T1000 (cell line): ENCODE measurements around the gene PRKCE.
A peak's percentile ranks its signal among the peaks of the same experiment; 100 is the strongest.

Experiments
- DNase-seq: peaks from one replicate; lab custom pipeline; 2025; ENCODE audit warnings: mixed read lengths; lab: John Stamatoyannopoulos, UW

The PRKCE gene

DNA sequence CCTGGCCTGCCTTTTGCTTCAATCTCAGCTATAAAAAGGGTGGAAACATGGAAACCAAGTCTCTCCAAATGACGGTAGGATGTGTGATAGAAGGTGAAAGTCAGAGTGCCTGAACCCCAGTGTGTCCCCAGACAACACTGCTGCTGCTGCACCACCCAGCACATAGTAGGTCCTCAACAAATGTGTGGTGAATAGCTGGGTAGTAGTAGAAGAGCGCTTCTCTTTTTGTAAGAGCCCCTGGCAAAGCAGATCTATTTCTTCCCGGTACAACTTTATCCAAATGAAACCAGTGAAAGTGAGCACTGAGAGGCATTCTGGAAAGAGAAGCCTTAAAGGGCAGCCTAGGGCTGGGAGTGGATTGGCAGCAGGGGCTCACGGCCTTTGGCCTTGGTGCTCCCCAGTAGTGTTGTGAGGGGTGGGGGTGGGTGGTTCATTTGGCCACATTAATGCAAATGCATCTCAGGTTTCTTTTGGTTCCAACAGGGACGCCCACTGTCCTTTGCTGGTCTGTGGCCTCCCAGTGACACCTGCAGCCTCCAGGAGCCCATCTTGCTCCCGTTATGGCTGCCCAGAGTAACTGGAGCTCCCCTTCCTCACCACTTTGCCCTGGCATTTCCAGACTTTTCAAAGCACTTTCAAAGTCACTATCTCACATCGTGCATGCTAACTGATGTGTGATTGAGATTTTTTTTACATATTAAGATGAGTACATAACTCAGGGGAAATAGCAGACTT, 341.4 kb downstream of the PRKCE start:
- no peak for DNase-seq

DNA sequence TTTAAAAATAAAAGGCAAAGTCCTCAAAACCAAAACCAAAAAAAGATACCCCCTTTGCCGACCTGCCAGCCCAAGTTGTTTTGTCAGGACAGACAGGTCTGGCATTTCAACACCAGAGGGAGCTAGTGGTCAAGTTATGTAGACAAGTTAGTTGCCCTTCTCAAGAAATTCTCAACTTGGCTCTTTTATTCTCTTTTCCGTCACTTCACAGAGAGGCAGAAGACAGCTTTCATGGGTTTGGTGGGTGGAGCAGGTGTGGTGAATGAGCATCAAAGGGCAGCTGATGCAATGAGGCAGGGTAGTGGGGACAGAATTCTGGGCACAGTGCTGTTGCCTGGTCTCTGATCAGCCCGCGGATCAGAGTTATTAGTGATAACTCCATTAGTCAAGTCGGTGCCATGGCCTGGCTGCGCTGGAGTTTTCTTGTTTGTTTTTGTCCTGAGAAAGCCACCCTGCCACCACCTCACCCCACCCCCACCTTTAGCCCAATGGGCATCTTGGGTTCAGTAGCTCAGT, 342.1 kb downstream of the PRKCE start:
- peak; percentile 43 for DNase-seq

DNA sequence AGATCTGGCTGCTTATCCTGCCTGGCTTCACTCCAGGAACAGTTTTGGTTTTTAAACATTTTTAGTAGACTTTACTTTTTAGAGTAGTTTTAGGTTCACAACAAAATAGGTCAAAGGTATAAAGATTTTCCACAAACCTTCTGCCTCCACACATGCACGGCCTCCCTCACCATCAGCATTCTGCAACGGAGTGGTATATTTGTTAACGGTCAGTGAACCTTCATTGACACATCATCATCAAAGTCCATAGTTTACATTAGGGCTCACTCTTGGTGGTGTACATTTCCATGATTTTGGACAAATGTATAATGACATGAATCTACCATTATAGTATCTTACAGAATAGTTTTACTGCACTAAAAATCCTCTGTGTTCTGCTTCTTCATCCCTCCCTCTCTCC, 342.6 kb downstream of the PRKCE start:
- DNase-seq, result no peak

DNA sequence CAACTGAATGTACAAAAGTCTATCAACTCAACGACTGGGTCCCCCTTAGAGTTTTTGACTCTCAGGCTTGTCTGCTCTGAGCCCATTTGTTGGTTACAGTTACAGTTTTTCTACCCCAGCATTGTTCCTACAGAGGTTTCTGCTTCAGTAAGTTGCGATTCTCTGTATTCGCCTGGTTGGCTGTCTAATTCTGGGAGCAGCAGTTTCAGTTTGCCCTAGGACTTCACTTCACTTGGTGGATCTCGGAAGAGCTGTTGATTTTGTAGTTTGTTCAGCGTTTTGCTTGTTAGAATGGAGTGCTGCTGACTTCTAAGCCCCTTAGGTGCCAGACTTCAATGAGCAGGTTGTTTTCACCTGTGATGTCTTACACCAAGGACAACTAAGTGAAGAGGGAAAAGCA, 349.2 kb downstream of the PRKCE start:
- DNase-seq, result no peak

DNA sequence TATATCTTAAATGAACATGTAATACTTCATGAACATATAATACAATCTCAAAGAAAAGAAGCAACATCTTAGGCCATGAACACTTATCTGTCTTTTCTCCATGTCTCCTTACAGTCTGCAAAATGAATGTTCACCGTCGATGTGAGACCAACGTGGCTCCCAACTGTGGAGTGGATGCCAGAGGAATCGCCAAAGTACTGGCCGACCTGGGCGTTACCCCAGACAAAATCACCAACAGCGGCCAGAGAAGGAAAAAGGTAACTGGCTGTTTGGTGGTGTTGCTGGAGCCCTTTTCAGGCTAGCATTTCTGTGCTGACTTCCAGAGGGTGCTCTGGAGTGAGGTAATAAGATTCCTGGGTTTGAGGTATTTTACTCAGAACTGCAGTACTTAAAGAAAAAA, 349.8 kb downstream of the PRKCE start:
- no peak for DNase-seq

DNA sequence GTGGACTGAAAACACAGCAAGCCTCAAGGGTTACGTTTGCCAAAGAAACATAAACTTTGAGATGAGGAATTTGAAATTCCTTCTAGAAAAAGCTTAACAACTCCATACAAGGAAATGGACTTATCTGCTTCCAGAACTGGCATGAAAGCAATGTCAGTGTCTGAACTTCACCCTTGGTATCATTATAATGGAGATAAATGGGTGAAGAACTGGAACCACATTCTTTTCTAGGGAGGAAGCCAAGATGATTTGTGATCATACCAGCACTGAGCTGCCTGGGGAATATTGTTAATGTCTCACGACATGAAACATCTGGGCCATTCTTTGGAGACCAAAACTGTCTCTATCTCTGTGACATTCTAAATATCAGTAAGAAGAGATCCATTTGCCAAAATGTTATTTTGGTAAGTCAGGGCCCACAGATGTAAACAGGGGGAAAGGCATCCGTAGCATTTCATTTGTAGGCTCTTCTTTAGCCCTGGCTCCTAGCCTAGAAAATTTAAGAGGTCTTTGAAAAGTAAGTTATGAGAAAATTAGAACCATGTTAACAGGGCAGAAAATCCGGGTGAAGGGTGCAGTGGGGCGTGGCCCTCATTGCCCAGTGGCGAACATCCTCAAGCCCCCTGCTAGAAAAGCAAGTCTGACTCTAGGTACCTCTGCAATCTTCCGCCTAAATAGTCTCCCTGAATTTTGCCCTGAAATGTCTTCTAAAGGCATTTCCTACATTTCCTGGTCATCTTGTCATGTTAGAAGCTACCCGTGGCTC, 350.4 kb downstream of the PRKCE start:
- DNase-seq, result no peak

DNA sequence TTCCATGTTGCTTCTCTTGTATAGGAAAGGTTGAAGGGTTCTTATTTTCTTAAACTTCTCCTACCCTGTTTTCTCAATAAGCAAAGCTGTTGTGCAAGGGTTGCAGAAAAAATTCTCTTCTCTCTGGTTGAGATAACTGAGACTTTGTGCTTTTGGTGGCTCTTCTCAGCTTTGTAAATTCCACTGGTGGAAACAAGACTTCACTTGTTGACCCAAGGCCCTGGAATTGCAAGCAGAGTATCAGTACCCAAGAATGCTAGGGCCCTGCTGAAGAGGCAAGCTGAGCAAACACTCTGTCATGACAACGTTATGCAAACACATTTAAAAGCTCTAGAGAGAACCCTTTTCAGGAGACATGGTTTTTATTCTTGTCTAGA, 351.0 kb downstream of the PRKCE start:
- DNase-seq, result no peak

DNA sequence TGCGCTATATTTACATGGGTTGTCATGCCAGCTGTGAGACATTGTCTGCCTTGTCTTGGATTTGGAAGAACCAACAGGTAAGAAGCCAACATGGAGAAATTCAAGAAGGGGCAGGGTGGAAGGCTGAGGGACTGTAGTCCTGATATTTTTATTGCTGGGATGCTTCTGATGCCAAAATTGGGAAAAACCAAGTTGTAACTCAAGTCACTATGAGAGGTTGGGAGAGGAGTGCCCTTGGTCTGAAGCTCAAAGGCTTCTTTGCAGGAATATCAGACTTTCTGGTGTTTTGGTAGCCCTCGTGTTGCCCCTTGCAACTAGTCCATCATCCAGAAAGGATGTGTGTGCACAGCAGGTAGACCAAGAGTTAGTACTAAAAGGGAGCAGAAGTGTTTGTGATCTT, 351.5 kb downstream of the PRKCE start:
- DNase-seq, result no peak

DNA sequence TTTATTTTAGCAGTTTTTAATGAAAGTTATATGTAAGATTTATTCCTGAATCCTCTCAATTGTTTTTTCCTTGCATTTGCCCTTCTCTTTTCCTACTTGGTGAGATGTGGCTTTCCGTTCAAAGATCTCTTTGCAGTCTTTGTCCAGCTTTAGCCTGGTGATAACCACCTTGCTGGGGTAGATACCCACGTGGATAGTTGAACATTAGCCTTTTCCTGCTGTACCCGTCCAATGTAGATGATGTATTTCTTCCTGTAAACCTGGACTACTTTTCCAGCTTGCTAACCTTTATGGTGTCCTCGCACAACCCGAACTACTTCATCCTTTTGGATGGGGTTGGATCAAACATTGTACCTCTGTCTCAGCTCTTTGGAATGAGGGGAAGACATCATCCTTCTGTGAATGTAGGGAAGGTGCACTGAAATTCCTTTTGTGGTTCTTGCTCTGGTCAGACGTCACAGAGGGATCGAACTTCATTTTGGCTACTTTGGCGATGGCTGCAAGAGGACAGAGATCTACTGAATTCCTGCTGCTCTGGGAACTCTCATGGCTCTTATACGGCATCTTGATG, 352.5 kb downstream of the PRKCE start:
- no peak for DNase-seq

DNA sequence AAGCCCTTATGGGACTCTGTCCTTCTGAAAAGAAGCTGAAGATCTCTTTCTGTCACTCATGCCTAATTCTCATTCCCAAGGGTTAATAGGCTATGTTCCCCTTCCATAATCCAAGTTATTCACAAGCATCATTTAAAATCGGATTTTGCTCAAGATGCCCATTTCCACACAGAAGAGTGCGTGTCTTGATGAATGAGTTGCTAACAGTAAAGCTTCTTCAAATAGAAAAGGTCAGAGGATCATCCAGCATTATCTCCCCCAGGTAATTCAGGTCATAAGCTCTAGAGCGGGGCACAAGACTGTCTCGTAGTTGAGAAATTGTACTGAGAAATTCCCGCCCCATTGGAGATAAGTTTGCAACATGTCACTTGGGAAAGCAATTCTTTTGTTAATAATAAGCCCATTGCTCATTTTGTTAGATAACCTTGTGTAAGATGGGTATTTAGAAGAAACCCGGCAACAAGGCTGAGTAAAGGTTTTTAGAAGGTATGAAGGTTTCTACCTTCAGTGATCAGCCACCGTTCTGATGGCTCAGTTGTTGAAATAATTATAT, 355.1 kb downstream of the PRKCE start:
- no peak for DNase-seq

DNA sequence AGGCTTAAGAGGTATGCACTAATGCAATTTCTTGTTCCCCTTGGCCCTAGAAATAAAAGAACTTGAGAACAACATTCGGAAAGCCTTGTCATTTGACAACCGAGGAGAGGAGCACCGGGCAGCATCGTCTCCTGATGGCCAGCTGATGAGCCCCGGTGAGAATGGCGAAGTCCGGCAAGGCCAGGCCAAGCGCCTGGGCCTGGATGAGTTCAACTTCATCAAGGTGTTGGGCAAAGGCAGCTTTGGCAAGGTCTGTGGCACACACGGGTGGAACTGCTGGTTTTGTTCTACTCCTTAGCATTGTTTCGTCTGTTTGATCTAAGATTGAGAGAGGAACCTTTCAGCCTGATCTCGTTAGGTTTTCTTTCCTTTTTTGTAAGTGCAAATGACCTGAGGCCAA, 355.9 kb downstream of the PRKCE start:
- DNase-seq, result no peak

DNA sequence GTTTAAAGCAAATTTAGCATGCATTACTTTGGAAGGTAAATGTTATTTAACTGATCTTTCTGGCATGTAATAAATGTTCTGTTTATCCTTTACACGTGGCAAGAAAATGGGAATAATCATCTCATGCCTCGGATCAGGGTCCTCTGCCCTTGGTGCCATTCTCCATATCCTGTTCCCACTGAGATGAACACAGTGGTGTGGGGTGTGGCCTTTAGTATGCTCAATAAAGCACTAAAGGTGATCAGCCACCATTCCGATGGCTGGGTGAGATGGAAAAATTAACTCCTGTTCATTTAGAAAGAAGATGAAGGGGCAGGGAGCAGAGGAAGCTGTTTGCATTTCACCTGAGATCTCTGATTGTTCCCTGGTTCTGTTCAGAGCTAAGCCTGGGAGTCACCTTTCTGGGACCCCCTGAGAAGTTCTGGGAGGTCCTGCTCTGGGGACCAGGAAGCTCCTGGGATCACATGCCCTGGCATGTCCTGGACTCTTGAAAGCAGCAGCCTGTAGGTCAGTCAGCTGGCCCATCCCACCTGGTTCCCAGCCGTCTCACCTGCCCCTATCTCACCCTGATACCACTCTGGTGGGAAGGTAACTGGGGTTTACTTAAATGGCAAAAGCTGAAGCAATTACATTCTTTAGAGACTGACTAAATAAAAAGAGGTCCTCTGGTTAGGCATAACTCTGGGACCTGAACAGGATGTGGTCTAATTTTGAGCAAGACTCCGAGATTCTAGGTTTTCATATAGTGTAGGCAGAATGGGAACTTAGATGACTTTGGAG, 356.8 kb downstream of the PRKCE start:
- DNase-seq, result no peak

DNA sequence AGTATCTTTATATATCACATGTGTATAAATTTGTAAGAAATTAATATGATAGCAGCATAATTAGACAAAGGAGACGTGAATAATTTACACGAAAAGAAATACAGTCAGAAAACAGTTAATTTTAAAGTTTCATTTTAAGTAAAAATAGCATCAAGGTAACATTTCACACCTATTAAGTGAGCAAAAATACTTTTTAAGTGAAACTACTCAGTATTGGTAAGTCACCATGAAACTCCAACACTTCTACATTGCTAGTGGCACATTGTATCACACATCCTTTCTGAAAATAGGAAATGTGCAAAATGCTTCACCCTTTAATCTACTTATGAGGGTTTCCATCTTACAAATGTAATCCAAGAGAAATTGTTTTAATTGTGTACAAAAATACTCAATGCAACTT, 357.8 kb downstream of the PRKCE start:
- no peak for DNase-seq

DNA sequence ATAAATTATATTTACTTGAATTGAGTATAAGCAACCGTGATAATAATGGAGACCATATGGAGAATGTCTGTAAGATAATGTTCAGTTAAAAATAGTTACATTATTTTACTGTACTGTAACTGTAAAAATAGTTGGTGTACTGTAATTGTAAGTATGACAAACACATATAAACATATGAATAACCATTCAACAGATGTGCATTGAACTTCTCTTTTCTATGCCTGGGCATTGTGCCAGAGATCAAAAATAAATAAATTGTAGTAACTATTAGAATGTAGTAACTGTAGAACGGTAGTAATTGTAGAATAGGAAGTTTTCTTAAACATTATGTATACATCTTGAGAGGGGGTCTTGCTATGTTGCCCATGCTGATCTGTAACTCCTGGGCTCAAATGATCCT, 358.3 kb downstream of the PRKCE start:
- no peak for DNase-seq

DNA sequence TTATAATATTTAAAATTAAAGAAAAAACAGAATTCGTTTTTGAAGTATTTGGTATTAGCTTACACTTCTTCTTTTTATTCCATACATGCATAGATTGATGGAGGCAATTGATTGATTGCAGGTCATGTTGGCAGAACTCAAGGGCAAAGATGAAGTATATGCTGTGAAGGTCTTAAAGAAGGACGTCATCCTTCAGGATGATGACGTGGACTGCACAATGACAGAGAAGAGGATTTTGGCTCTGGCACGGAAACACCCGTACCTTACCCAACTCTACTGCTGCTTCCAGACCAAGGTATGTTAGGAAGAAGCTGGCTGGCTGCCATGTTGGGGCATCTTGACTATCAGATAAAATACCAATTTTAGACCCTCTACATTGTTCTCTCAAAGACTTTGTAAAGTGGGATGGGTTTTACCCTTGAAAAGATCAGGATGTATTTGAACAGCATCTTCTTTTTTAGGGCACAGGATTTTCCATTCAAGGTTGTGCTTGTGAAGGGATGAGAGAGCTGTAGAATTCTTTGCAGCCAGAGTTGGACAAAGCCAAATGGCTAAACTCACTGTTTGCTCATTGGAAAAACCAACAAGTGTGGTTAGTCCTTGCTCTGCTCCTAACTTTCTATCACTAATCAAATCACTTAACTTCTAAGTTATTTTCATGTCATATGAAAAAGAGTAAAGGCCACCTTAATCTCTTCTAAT, 358.9 kb downstream of the PRKCE start:
- no peak for DNase-seq

DNA sequence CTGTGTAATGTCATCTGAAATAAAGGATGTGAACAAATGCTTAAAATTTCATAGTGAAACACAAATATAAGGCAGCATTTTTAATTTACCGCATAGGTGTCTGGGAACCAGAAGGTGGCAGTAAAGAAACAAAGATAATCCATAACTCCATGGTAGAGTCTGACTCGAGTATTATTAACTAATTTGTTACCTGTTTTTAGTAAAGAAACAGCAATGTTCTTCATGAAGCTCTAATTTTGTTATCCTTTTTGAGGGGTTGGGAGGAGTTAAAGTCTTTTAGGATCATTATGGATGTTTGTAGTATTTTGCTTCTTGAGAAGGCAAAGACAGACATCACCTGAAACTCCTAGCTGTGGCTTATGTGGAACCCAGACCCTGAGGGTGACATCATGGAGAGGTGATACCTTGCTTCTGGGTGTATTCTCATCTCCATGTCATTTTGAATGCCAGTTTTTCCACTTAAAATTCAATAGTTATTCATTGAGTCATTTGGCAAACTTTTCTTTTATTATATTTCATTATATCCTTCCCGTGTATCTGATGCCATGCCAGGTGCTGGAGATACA, 359.5 kb downstream of the PRKCE start:
- DNase-seq, result no peak

DNA sequence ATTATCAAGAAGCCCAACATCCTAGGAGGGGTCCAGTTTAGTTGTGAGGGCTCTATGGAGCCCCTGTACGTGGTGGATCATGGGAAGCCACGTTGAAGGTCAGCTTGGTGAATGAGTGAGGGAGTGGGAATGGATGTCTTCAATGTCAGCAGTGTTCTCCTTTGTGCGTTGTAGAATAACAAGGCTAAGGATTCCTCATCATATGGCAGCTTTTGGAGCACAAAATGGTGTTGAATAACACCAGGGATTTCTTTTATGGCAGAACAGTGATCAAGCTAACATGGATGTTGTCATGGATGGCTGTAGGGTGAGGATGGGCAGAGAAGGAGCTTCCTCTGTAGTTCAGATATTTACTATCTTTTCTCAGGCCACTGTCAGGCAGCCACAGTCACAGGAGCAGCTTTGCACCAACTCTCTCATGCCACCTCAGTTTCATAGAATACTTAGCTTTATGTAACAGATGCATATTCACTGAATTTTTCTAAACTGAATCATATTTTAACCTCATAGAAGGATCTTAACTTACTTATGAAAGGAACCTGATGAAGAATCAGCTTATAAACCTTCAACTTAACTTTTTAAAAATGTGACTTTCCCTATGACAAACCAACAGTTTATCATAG, 361.3 kb downstream of the PRKCE start:
- no peak for DNase-seq

DNA sequence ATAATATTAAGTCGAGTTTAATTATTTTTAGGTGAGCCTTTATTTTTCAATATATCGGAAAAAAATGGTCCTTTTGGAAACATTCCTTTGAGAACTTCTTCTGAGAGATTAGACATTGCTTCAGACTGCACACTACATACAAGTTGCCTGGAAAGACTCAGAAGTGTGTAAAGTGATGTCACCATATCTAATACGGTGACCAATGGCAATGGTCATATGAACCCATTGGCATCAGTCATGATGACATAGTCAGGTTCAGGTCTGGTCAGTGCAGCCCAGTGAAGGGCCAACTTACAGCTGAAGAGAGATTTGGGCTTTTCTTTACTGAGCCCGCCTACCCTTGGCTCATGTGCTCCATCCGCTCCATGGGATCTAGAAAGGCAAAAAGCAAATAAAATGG, 362.3 kb downstream of the PRKCE start:
- DNase-seq, result no peak

DNA sequence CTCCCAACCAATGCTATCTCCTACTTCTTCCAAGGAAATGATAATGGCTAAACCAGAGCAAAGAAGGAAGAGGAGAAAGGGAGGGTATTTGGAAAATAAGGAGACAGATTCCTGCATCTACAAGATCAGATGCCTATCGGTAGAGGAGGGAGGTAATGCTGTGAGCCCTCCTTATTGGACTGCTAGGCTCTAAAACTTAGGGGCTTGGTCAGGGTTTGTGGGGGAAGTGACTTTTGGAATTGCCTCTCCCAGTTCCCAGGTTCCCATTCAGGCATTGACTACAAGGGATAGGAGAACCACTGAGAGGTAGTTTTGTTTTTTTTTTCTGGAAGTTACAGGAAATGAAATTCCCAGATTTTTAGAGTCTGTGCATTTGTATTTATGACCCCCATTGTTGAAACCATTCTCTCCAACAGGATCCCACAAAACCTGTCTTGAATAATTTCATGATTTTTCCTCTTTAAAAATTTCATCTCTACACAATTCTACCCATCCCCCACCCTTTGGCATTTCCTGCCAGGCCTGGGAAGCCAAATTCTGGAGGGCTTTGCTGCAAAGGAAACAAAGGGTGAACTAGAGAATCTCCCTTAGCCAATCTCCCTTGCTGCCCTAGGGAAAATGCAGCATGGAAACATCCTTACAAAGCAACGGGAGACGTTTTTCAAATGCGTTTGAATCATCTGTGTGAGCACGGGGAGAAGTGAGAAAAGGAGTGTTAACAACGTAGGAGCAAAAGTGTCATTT, 363.6 kb downstream of the PRKCE start:
- no peak for DNase-seq

DNA sequence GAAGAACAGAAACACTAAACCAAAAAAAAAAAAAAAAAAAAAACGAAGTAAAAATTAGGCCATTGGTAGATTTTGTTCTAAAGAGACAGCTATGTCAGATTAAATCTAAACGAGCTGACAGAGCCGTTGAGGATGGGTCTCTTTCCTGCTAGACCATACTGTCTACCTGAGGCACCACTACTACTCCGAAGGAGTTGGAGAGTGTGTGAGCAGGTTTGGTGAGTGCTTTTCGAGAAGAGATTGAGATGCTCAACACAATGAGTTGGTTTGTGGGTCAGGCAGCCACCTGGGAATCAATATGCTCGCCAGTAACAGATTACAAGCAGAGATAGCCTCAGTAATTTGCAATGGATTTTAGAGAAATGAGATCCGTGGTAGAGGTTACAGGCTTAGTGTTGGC, 364.2 kb downstream of the PRKCE start:
- DNase-seq, result no peak
